HEK293T (cell line): ENCODE data around the gene TRDMT1.

Source experiments
- BHLHE40 ChIP-seq: fragments of 450-650 bp; IDR thresholded peaks from 2 replicates; pipeline ENCODE4 v1.6.1; 2016; ENCODE audit warnings: mild to moderate bottlenecking, moderate library complexity, borderline replicate concordance
- FOXA1 ChIP-seq: fragments of 450-650 bp; IDR thresholded peaks from 2 replicates; pipeline ENCODE4 v1.6.1; 2016; ENCODE audit warnings: mild to moderate bottlenecking
- FOXK2 ChIP-seq: fragments of 450-650 bp; IDR thresholded peaks from 2 replicates; pipeline ENCODE4 v1.6.1; 2016; ENCODE audit warnings: mild to moderate bottlenecking
- LEF1 ChIP-seq: fragments of 450-650 bp; IDR thresholded peaks from 2 replicates; pipeline ENCODE4 v1.6.1; 2017; ENCODE audit warnings: mild to moderate bottlenecking, borderline replicate concordance
- SUZ12 ChIP-seq: fragments of 450-650 bp; IDR thresholded peaks from 2 replicates; pipeline ENCODE4 v1.6.1; 2016; ENCODE audit warnings: mild to moderate bottlenecking

GRCh38 chr10:17100586-17100985, 100.9 kb downstream of the TRDMT1 start:
- TF ChIP-seq FOXK2, result no peak
- no peak for TF ChIP-seq BHLHE40
- TF ChIP-seq LEF1, result no peak
- no peak for TF ChIP-seq FOXA1
- no peak for TF ChIP-seq SUZ12
